Measurements from ENCODE around the gene HOXB9.

HOXB9 gene

DNA sequence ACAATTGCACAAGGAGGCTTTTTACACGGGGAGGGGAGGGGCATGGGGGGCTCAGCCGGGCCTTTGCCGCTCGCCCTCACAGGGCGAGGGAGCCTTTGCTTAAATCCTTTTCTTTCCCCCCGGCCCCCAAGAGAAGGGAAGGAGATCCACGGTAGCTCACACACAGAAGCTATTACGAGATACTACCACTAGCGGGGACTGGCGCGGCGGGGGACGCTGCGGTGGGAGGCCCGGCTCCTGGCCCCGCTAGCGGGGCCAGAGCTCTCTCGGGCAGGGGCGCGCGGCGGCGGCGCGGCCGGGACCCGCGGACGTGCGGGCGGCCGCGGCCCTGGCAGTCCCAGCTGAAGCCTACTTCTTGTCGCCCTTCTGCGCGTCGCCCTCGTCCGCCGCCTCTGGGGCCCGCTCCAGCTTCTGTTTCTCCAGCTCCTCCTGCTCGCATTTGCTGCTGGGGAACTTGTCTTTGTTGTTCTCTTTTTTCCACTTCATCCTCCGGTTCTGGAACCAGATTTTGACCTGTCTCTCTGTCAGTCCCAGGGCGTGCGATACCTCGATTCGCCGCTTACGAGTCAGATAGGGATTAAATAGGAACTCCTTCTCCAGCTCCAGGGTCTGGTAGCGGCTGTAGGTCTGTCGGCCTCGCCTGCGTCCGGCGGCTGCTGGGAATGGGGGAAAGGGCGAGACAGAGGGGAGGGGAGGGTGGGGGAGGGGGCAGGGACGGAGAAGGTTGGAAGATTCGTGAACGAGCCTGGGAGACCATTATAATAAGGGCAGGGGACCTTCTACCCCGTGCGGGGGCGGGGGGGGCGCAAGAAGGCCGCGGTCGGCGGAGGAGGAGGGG, 13.1 kb downstream of the HOXB9 start:
- Histone ChIP-seq H3K4me3 (replicated peaks; ENCODE audit: insufficient read depth, low read length) (no peak overlapping the region), H3K27me3 (ENCODE audit: insufficient read depth, poor library complexity, severe bottlenecking) (peaks cover 82% of the 10 kb centered on the region), H3K27ac (replicated peaks) (no peak overlapping the region)
- DNase-seq (ENCODE audit: low read depth in 1 of 2, low spot score in 1 of 2): peak in 1 of 2 experiments; percentile 24
- TF ChIP-seq REST (IDR thresholded peaks at IDR 0.05; ENCODE audit: insufficient replicate concordance, low read depth) (no peak), SPI1 (IDR thresholded peaks at IDR 0.05; ENCODE audit: borderline replicate concordance, low read depth) (no peak), CTCF (IDR thresholded peaks at IDR 0.05; ENCODE audit: insufficient read depth, low read length) (no peak), GABPA (IDR thresholded peaks at IDR 0.05; ENCODE audit: low read depth) (no peak), POLR2AphosphoS5 (IDR thresholded peaks at IDR 0.05; ENCODE audit: low read depth) (no peak)

GRCh38 chr17:48612456-48612853, 13.7 kb downstream of the HOXB9 start:
- H3K27me3 ChIP-seq (ENCODE audit: insufficient read depth, poor library complexity, severe bottlenecking): peaks cover 76% of the 10 kb centered on the region
- no peak for DNase-seq (ENCODE audit: low read depth in 1 of 2, low spot score in 1 of 2)
- no peak overlapping the region for H3K27ac ChIP-seq (replicated peaks)
- no peak overlapping the region for H3K4me3 ChIP-seq (replicated peaks; ENCODE audit: insufficient read depth, low read length)
- TF ChIP-seq SPI1 (IDR thresholded peaks at IDR 0.05; ENCODE audit: borderline replicate concordance, low read depth): no peak
- no peak for TF ChIP-seq GABPA (IDR thresholded peaks at IDR 0.05; ENCODE audit: low read depth)
- TF ChIP-seq REST (IDR thresholded peaks at IDR 0.05; ENCODE audit: insufficient replicate concordance, low read depth): no peak
- no peak for TF ChIP-seq CTCF (IDR thresholded peaks at IDR 0.05; ENCODE audit: insufficient read depth, low read length)
- no peak for TF ChIP-seq POLR2AphosphoS5 (IDR thresholded peaks at IDR 0.05; ENCODE audit: low read depth)

- TF ChIP-seq REST (IDR thresholded peaks at IDR 0.05; ENCODE audit: insufficient replicate concordance, low read depth) (no peak), POLR2AphosphoS5 (IDR thresholded peaks at IDR 0.05; ENCODE audit: low read depth) (no peak), SPI1 (IDR thresholded peaks at IDR 0.05; ENCODE audit: borderline replicate concordance, low read depth) (no peak), GABPA (IDR thresholded peaks at IDR 0.05; ENCODE audit: low read depth) (no peak), CTCF (IDR thresholded peaks at IDR 0.05; ENCODE audit: insufficient read depth, low read length) (no peak)
- no peak overlapping the region for H3K4me3 ChIP-seq (replicated peaks; ENCODE audit: insufficient read depth, low read length)
- H3K27ac ChIP-seq (replicated peaks): no peak overlapping the region
- no peak for DNase-seq (ENCODE audit: low read depth in 1 of 2, low spot score in 1 of 2)
- H3K27me3 ChIP-seq (ENCODE audit: insufficient read depth, poor library complexity, severe bottlenecking): peaks cover 71% of the 10 kb centered on the region
Measured at GRCh38 chr17:48611681-48612455, 14.3 kb downstream of the HOXB9 start.
